Stimulated activated CD4-positive, alpha-beta T cell treated with anti-CD3 and anti-CD28 coated beads, TNF-alpha, amount 100 ng/mL, for 4 hours (primary cell): ENCODE results near the gene TESK1.

Source experiments
- DNase-seq, 3 experiments: peaks; one replicate each; pipeline ENCODE4 v3.0.0-alpha.2; 2020; ENCODE audit warnings: low read depth in 3 of 3

Gene TESK1

GRCh38 chr9:35604578-35605350 is at the start of gene TESK1:
TESK1 (plus strand) TSS chr9:35605262; CDS start chr9:35605620, 358 bp downstream.
- DNase-seq, result peak; percentile 65 to 82 (median 73)

- no peak for DNase-seq
Observed at GRCh38 chr9:35555881-35556280, 49.2 kb upstream of the TESK1 start.

- no peak for DNase-seq
Observed at GRCh38 chr9:35556776-35557175, 48.3 kb upstream of the TESK1 start.

- no peak for DNase-seq
Observed at GRCh38 chr9:35557320-35557719, 47.7 kb upstream of the TESK1 start.

- no peak for DNase-seq
Observed at GRCh38 chr9:35558185-35558584, 46.9 kb upstream of the TESK1 start.

GRCh38 chr9:35559792-35560530 is 45.1 kb upstream of the TESK1 start:
- DNase-seq, result no peak

GRCh38 chr9:35560625-35561337 is 44.3 kb upstream of the TESK1 start:
- no peak for DNase-seq

- DNase-seq, result no peak
Observed at GRCh38 chr9:35561468-35562261, 43.4 kb upstream of the TESK1 start.

- no peak for DNase-seq
Observed at GRCh38 chr9:35562895-35563780, 41.9 kb upstream of the TESK1 start.

GRCh38 chr9:35563791-35564197 is 41.3 kb upstream of the TESK1 start:
- DNase-seq, result no peak

GRCh38 chr9:35564658-35565061 is 40.4 kb upstream of the TESK1 start:
- no peak for DNase-seq

GRCh38 chr9:35566417-35566816 is 38.6 kb upstream of the TESK1 start:
- no peak for DNase-seq

- no peak for DNase-seq
Observed at GRCh38 chr9:35568196-35568595, 36.9 kb upstream of the TESK1 start.

GRCh38 chr9:35569206-35569605 is 35.9 kb upstream of the TESK1 start:
- no peak for DNase-seq

- no peak for DNase-seq
Observed at GRCh38 chr9:35570709-35571504, 34.2 kb upstream of the TESK1 start.

GRCh38 chr9:35574578-35575122 is 30.4 kb upstream of the TESK1 start:
- no peak for DNase-seq

GRCh38 chr9:35575478-35575877 is 29.6 kb upstream of the TESK1 start:
- no peak for DNase-seq

- DNase-seq, result no peak
Observed at GRCh38 chr9:35577486-35577885, 27.6 kb upstream of the TESK1 start.

- no peak for DNase-seq
Observed at GRCh38 chr9:35579130-35579529, 25.9 kb upstream of the TESK1 start.
